ENCODE data around the gene NACC2. TPM values are rescaled to one million over a fixed set of nuclear protein-coding genes. Genes with fewer than 3 reads are reported as not detected.

The NACC2 gene
- total RNA-seq, 1 donor from 2014 or later = 34.0 TPM

DNA sequence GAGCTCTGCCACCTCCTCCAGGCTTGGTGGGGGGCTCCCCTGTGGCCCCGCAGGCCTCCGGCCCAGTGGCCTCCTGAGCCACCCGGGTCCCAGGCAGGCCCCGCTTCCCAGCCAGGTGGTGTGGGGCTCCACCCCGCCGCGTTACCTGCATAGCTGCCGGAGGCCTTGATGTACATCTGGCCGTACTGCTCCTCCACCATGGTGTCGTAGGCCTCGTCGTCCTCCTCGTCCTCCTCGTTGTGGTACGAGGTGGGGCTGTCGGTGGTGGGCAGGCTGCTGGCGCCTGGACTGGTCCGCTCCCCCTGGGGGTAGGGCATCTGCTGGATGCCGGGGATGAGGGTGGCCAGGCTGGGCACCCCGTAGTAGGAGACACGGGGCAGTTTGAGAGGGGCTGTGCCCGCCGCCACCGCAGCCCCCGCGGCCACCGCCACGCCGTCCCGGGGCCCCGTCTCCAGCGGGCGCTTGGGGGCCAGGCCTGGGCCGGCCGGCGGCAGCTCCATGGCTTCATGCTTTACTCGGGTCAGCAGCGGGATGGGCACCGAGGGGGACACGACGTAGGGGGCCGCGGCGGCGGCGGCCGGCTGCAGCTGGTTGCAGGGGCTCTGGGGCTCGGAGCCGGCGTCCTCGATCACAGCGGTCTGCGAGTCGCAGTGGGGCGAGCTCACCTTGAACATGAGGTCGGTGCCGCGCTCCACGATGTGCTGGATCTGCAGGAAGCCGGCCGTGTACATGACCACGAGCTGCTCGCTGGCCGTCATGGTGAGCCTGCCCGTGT lies 45.4 kb downstream of the NACC2 start:
- Mint-ChIP-seq H3K27me3 (ENCODE audit: low read depth, unreplicated experiment) (no peaks in the 10 kb centered on the region), H3K4me1 (ENCODE audit: low read depth, unreplicated experiment) (peaks cover 12% of the 10 kb centered on the region), H3K27ac (ENCODE audit: unreplicated experiment) (no peak overlapping the region), H3K4me3 (ENCODE audit: unreplicated experiment) (peak overlapping the region; percentile 64), H3K36me3 (ENCODE audit: low read depth, unreplicated experiment) (peaks cover 6% of the 10 kb centered on the region), H3K9me3 (ENCODE audit: unreplicated experiment) (no peaks in the 10 kb centered on the region)
- Histone ChIP-seq H3K27ac (ENCODE audit: low read depth, low read length) (no peak overlapping the region), H3K4me1 (ENCODE audit: insufficient read depth, low read length) (peaks cover 36% of the 10 kb centered on the region), H3K9me3 (ENCODE audit: insufficient read depth, low read depth, low read length) (no peaks in the 10 kb centered on the region), H3K36me3 (ENCODE audit: insufficient read depth, low read length) (no peaks in the 10 kb centered on the region), H3K9ac (ENCODE audit: low read length) (no peak overlapping the region), H4K20me1 (ENCODE audit: insufficient read depth, low read length) (peaks cover 70% of the 10 kb centered on the region), H2AFZ (ENCODE audit: low read depth, low read length) (no peak overlapping the region), H3K4me3 (ENCODE audit: insufficient read depth, low read depth, low read length) (no peak overlapping the region), H3K27me3 (ENCODE audit: insufficient read depth, low read length) (no peaks in the 10 kb centered on the region), H3K79me2 (ENCODE audit: insufficient read depth, low read length) (peaks cover 58% of the 10 kb centered on the region), H3K4me2 (ENCODE audit: low read length) (peak overlapping the region; percentile 93)
- FAIRE-seq (no peak), DNase-seq (ENCODE audit: low read depth) (no peak)
- TF ChIP-seq, protein P1, sequence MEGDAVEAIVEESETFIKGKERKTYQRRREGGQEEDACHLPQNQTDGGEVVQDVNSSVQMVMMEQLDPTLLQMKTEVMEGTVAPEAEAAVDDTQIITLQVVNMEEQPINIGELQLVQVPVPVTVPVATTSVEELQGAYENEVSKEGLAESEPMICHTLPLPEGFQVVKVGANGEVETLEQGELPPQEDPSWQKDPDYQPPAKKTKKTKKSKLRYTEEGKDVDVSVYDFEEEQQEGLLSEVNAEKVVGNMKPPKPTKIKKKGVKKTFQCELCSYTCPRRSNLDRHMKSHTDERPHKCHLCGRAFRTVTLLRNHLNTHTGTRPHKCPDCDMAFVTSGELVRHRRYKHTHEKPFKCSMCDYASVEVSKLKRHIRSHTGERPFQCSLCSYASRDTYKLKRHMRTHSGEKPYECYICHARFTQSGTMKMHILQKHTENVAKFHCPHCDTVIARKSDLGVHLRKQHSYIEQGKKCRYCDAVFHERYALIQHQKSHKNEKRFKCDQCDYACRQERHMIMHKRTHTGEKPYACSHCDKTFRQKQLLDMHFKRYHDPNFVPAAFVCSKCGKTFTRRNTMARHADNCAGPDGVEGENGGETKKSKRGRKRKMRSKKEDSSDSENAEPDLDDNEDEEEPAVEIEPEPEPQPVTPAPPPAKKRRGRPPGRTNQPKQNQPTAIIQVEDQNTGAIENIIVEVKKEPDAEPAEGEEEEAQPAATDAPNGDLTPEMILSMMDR (IDR thresholded peaks at IDR 0.05; ENCODE audit: insufficient read depth, low read depth, low read length) = no peak
- no peak for TF ChIP-seq EZH2 (IDR thresholded peaks at IDR 0.05; ENCODE audit: insufficient read depth, low read length)

DNA sequence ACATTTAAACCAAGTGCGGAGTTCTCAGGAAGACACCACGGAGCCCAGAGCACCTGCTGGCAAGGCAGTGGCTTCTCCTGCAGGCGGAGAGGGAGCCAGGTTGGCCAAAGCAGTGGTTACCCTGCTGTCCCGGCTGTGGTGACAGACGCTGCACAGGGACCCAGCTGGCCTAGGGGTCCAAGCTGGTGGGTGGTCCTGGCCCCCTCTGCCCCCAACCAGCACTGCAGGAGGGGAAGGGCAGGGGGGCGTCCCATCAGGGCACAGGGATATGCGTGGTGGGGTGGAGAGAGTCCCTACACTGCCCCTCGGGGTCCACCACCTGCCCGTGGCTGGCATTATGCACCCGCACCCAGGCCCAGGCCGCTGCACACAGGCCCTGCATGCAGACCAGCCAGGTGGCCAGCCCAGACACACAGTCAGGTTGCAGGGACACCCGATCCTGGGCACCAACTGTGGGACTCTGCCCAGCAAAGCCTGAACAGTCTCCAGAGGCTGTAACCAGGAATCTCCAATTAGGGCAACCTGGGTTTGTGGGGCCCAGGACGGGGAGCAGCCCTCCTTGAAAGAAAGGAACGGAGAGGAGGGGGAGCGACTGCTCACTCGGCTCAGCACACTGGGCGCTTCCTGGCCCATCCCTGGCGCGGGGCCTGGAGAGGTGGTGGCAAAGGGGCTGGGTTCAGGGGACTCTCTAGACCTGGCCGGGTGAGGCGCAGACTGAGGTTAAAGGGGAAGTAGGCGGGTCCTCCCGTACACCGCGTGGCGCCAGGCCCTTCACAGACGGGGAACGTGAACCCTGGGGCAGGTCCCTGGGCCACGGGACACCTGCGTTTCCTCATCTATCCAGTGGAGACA lies 46.3 kb downstream of the NACC2 start:
- FAIRE-seq (no peak), DNase-seq (ENCODE audit: low read depth) (no peak)
- Mint-ChIP-seq H3K9me3 (ENCODE audit: unreplicated experiment) (no peaks in the 10 kb centered on the region), H3K27ac (ENCODE audit: unreplicated experiment) (no peak overlapping the region), H3K4me1 (ENCODE audit: low read depth, unreplicated experiment) (peaks cover 10% of the 10 kb centered on the region), H3K36me3 (ENCODE audit: low read depth, unreplicated experiment) (peaks cover 6% of the 10 kb centered on the region), H3K4me3 (ENCODE audit: unreplicated experiment) (peak overlapping the region; percentile 64), H3K27me3 (ENCODE audit: low read depth, unreplicated experiment) (no peaks in the 10 kb centered on the region)
- H3K79me2 ChIP-seq (ENCODE audit: insufficient read depth, low read length) = peaks cover 58% of the 10 kb centered on the region
- no peak for TF ChIP-seq EZH2 (IDR thresholded peaks at IDR 0.05; ENCODE audit: insufficient read depth, low read length)
- TF ChIP-seq, protein P1 (IDR thresholded peaks at IDR 0.05; ENCODE audit: insufficient read depth, low read depth, low read length) = no peak
- H2AFZ ChIP-seq (ENCODE audit: low read depth, low read length) = no peak overlapping the region
- peaks cover 33% of the 10 kb centered on the region for H3K4me1 ChIP-seq (ENCODE audit: insufficient read depth, low read length)
- H3K27ac ChIP-seq (ENCODE audit: low read depth, low read length) = no peak overlapping the region
- no peak overlapping the region for H3K4me3 ChIP-seq (ENCODE audit: insufficient read depth, low read depth, low read length)
- H4K20me1 ChIP-seq (ENCODE audit: insufficient read depth, low read length) = peaks cover 70% of the 10 kb centered on the region
- H3K9ac ChIP-seq (ENCODE audit: low read length) = no peak overlapping the region
- H3K27me3 ChIP-seq (ENCODE audit: insufficient read depth, low read length) = no peaks in the 10 kb centered on the region
- peak overlapping the region; percentile 8 for H3K4me2 ChIP-seq (ENCODE audit: low read length)
- no peaks in the 10 kb centered on the region for H3K36me3 ChIP-seq (ENCODE audit: insufficient read depth, low read length)
- no peaks in the 10 kb centered on the region for H3K9me3 ChIP-seq (ENCODE audit: insufficient read depth, low read depth, low read length)

All from astrocyte (in vitro differentiated cells and primary cell).